Common myeloid progenitor, CD34-positive (primary cell): ENCODE measurements around the gene CCL23.
"Not testable (repeated sequence)": the region's sequence is repeated elsewhere in the genome, so short reads cannot be mapped to it uniquely, and the experiment has no call there.

ENCODE experiments used
- CTCF ChIA-PET: fragments of 350-600 bp; sonication (Branson Sonifier 250); formaldehyde crosslinking; loops from one replicate; lab custom pipeline; 2021; ENCODE audit warnings: antibody characterized with exemption; lab: Charles Lee
- POLR2A ChIA-PET: fragments of 350-600 bp; sonication (Branson Sonifier 250); formaldehyde crosslinking; loops from one replicate; lab custom pipeline; 2021; ENCODE audit warnings: antibody characterized with exemption; lab: Charles Lee
- DNase-seq, 3 donors: peaks; one replicate each; pipeline versions ENCODE4 v3.0.0 to v3.0.0-alpha.2; 2013
- H3K27ac ChIP-seq, 2 experiments: 1 replicate in 1 of 2; 2 replicates in 1 of 2; pipeline ENCODE4 v1.7.0; 2013; ENCODE audit warnings: inconsistent platforms in 2 of 2, low read length in 2 of 2, mild to moderate bottlenecking in 2 of 2, low read depth in 1 of 2, moderate library complexity in 1 of 2; ENCODE audit not compliant: severe bottlenecking in 2 of 2, insufficient read depth in 1 of 2, poor library complexity in 1 of 2
- H3K27me3 ChIP-seq, 5 experiments: replicated peaks in 2 of 5; 1 replicate in 3 of 5; 2 replicates in 2 of 5; pipeline versions ENCODE4 v1.6.1 to v1.7.0; 2013; ENCODE audit warnings: low read length in 4 of 5, mild to moderate bottlenecking in 2 of 5, moderate library complexity in 2 of 5, inconsistent platforms in 1 of 5; ENCODE audit not compliant: insufficient read depth in 5 of 5, control insufficient read depth in 4 of 5
- H3K36me3 ChIP-seq, 4 experiments: 1 replicate in 2 of 4; 2 replicates in 2 of 4; pipeline versions ENCODE4 v1.6.1 to v1.7.0; 2013; ENCODE audit warnings: low read length in 3 of 4, control low read depth in 1 of 4, mild to moderate bottlenecking in 1 of 4; ENCODE audit not compliant: control insufficient read depth in 4 of 4, insufficient read depth in 4 of 4
- H3K4me1 ChIP-seq, 4 experiments: 1 replicate in 3 of 4; 2 replicates in 1 of 4; pipeline versions ENCODE4 v1.6.1 to v1.7.1; 2013; ENCODE audit warnings: low read length in 3 of 4, mild to moderate bottlenecking in 3 of 4, control low read depth in 1 of 4, inconsistent platforms in 1 of 4, moderate library complexity in 1 of 4; ENCODE audit not compliant: control insufficient read depth in 4 of 4, insufficient read depth in 4 of 4; ENCODE audit errors: control extremely low read depth in 1 of 4
- H3K4me3 ChIP-seq, 7 experiments: 1 replicate in 4 of 7; 2 replicates in 3 of 7; pipeline versions ENCODE4 v1.5.1 to v1.7.0; 2013; ENCODE audit warnings: mild to moderate bottlenecking in 7 of 7, low read length in 6 of 7, moderate library complexity in 6 of 7, inconsistent platforms in 2 of 7, low read depth in 2 of 7, control low read depth in 1 of 7; ENCODE audit not compliant: insufficient read depth in 4 of 7, control insufficient read depth in 1 of 7; ENCODE audit errors: extremely low read depth in 1 of 7
- H3K9me3 ChIP-seq, 5 experiments: 1 replicate in 4 of 5; 2 replicates in 1 of 5; pipeline versions ENCODE4 v1.6.1 to v1.7.1; 2013; ENCODE audit warnings: low read length in 4 of 5, mild to moderate bottlenecking in 2 of 5, inconsistent platforms in 1 of 5, low read depth in 1 of 5, moderate library complexity in 1 of 5; ENCODE audit not compliant: control insufficient read depth in 4 of 5, insufficient read depth in 2 of 5; ENCODE audit errors: control extremely low read depth in 1 of 5
- WGBS: methylation state at CpG from one replicate; pipeline ENCODE4 v1.1.5; 2013; ENCODE audit not compliant: insufficient coverage; 5-methylcytosine and 5-hydroxymethylcytosine counted together

The CCL23 gene

GRCh38 chr17:36027761-36028160 is 10.0 kb upstream of the CCL23 start:
- 33% methylated on average over 4 of the region's 4 CpGs for WGBS
- POLR2A ChIA-PET, result no interaction called here
- CTCF ChIA-PET, result interaction anchor here (1.0 kb wide), 1 partner anchor 121 kb away, joined by 3 read pairs; no protein-coding TSS in a partner anchor

DNA sequence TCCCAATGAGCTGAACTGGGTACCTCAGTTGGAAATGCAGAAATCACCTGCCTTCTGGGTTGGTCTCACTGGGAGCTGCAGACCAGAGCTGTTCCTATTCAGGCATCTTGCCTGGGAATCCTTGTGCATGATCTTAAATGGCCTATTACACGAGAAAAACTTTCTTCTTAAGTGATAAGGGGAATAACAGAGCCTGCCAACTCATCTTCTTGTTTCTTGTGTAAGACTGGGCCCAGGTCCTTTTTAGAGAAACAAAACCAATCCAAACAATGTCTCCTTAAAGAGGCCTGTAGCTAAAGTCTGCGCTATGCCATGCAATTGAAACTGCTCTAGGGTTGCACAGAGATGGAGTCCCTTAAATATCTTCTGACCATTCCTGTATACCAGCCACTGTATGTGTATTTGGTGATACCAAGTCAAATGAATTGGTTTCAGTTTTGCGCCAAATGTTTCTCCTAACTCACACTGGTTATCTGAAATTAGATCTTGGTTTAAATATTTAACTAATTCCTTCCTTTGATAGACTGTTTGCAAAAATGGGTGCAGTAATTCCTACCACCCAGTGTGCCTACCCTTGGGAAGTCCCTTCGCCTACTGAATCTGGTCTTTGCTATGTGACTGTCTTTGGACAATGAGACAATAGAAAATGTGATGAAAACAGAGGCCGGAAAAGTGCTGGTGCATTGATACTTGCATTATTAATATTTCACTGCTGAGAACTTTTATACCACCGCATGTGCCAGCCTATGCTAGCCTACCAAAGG is 6.5 kb upstream of the CCL23 start:
- no peak for DNase-seq
- ChIA-PET POLR2A (no interaction called here), CTCF (no interaction called here)
- Histone ChIP-seq H3K4me3 (no peak overlapping the region), H3K4me1 (no peaks in the 10 kb centered on the region), H3K27ac (no peak overlapping the region), H3K27me3 (no peaks in the 10 kb centered on the region), H3K9me3 (peaks cover 0 to 9% (median 3%) of the 10 kb centered on the region in 5 experiments), H3K36me3 (no peaks in the 10 kb centered on the region)
- WGBS, result 100% methylated on average over 5 of the region's 6 CpGs

More at GRCh38 chr17:36027761-36028160, 10.0 kb upstream of the CCL23 start:
- no peak overlapping the region for H3K4me3 ChIP-seq
- no peaks in the 10 kb centered on the region for H3K27me3 ChIP-seq
- H3K4me1 ChIP-seq, result peaks cover 0 to 1% (median 0%) of the 10 kb centered on the region in 4 experiments
- no peaks in the 10 kb centered on the region for H3K36me3 ChIP-seq
- H3K9me3 ChIP-seq, result peaks cover 0 to 5% (median 0%) of the 10 kb centered on the region in 5 experiments
- no peak overlapping the region for H3K27ac ChIP-seq
- DNase-seq, result no peak

GRCh38 chr17:36019423-36019822 is 1.7 kb upstream of the CCL23 start:
- no peaks in the 10 kb centered on the region for H3K27me3 ChIP-seq
- CTCF ChIA-PET, result interaction anchor here (0.6 to 1.1 kb wide), 2 partner anchors 53 to 171 kb away, joined by 3 read pairs; no protein-coding TSS in a partner anchor
- no peak overlapping the region for H3K4me3 ChIP-seq
- H3K4me1 ChIP-seq, result peaks cover 3 to 8% (median 7%) of the 10 kb centered on the region in 4 experiments
- 100% methylated on average over 1 of the region's 2 CpGs for WGBS
- H3K36me3 ChIP-seq, result no peaks in the 10 kb centered on the region
- no peak overlapping the region for H3K27ac ChIP-seq
- H3K9me3 ChIP-seq, result peaks cover 0 to 9% (median 3%) of the 10 kb centered on the region in 5 experiments
- POLR2A ChIA-PET, result no interaction called here
- no peak for DNase-seq

GRCh38 chr17:36016555-36016954 is 1.2 kb downstream of the CCL23 start:
- POLR2A ChIA-PET, result no interaction called here
- Histone ChIP-seq H3K27me3 (no peaks in the 10 kb centered on the region), H3K4me1 (peaks cover 3 to 8% (median 7%) of the 10 kb centered on the region in 4 experiments), H3K4me3 (no peak overlapping the region), H3K36me3 (no peaks in the 10 kb centered on the region), H3K27ac (no peak overlapping the region), H3K9me3 (peaks cover 0 to 10% (median 5%) of the 10 kb centered on the region in 5 experiments)
- DNase-seq, result no peak
- CTCF ChIA-PET, result no interaction called here
- no CpG with 5 or more reads among the region's 2 CpGs for WGBS

DNA sequence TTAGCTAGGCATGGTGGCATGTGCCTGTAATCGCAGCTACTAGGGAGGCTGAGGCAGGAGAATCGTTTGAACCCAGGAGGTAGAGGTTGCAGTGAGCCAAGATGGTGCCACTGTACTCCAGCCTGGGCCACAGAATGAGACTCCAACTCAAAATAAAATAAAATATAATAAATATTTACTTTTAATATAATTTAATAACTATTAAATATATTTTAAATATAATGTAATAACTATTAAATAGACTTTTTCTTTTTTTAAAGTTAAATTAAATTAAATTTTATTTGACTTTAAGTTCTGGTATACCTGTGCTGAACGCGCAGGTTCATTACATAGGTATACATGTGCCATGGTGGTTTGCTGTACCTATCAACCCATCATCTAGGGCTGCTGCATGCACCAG is 1.9 kb downstream of the CCL23 start:
- H3K27ac ChIP-seq, POLR2A ChIA-PET, DNase-seq, H3K4me1 ChIP-seq, H3K9me3 ChIP-seq, H3K36me3 ChIP-seq, CTCF ChIA-PET, H3K27me3 ChIP-seq, H3K4me3 ChIP-seq: not testable (repeated sequence)
- WGBS, result 100% methylated on average over 1 of the region's 4 CpGs

GRCh38 chr17:36014946-36015345 is 2.8 kb downstream of the CCL23 start:
- Histone ChIP-seq H3K27me3 (no peaks in the 10 kb centered on the region), H3K27ac (no peak overlapping the region), H3K4me1 (peaks cover 3 to 8% (median 7%) of the 10 kb centered on the region in 4 experiments), H3K4me3 (no peak overlapping the region), H3K9me3 (peaks cover 0 to 10% (median 7%) of the 10 kb centered on the region in 5 experiments), H3K36me3 (no peaks in the 10 kb centered on the region)
- ChIA-PET CTCF (interaction anchor here (1.2 kb wide), 1 partner anchor 33 kb away, joined by 5 read pairs; the partner anchor contains the start of gene CCL16), POLR2A (no interaction called here)
- DNase-seq, result no peak
- no CpG with 5 or more reads among the region's 5 CpGs for WGBS

- CTCF ChIA-PET, result no interaction called here
- WGBS, result 90% methylated on average over 1 of the region's 2 CpGs
- peaks cover 1 to 21% (median 9%) of the 10 kb centered on the region in 5 experiments for H3K9me3 ChIP-seq
- DNase-seq, result peak in 1 of 3 donors; percentile 52
- no peaks in the 10 kb centered on the region for H3K36me3 ChIP-seq
- no peaks in the 10 kb centered on the region for H3K27me3 ChIP-seq
- POLR2A ChIA-PET, result no interaction called here
- no peak overlapping the region for H3K4me3 ChIP-seq
- H3K4me1 ChIP-seq, result no peaks in the 10 kb centered on the region
- H3K27ac ChIP-seq, result no peak overlapping the region
Observed at GRCh38 chr17:36011201-36011600, 6.6 kb downstream of the CCL23 start.
